ENCODE measurements around the gene CIAO1. TPM values are rescaled to one million over a fixed set of nuclear protein-coding genes. Genes with fewer than 3 reads are reported as not detected.
A peak's percentile ranks its signal among the peaks of the same experiment; 100 is the strongest.

Gene CIAO1
- polyA plus RNA-seq, 3 donors, result 73.7 to 93.8 (median 89.4) TPM

GRCh38 chr2:96265349-96265839, 631 bp upstream of the CIAO1 start:
- 0% methylated on average over 49 of the region's 49 CpGs for WGBS (ENCODE audit: insufficient coverage)
- H3K4me3 Mint-ChIP-seq, result peak overlapping the region; percentile 90 to 99

More at GRCh38 chr2:96265349-96265839, 631 bp upstream of the CIAO1 start:
- peaks cover 75% of the 10 kb centered on the region for H3K79me2 ChIP-seq (ENCODE audit: insufficient read depth, low read length)
- no peaks in the 10 kb centered on the region for H3K27me3 ChIP-seq (ENCODE audit: control insufficient read depth in 2 of 2, insufficient read depth in 2 of 2, low read length in 2 of 2)
- peak overlapping the region; percentile 88 to 97 for H3K27ac ChIP-seq (ENCODE audit: low read depth in 1 of 2, low read length in 2 of 2)
- peaks cover 0 to 3% (median 0%) of the 10 kb centered on the region in 3 donors for H3K27me3 Mint-ChIP-seq (ENCODE audit: low read depth in 3 of 3)
- H3K9me3 ChIP-seq (replicated peaks in 1 of 2; ENCODE audit: control insufficient read depth in 1 of 2, insufficient read depth in 1 of 2, low read length in 2 of 2), result no peaks in the 10 kb centered on the region
- peak overlapping the region; percentile 85 to 98 (median 93) for H3K27ac Mint-ChIP-seq
- H3K4me2 ChIP-seq (replicated peaks; ENCODE audit: extremely low read depth, low read length, poor library complexity, severe bottlenecking), result peak overlapping the region; percentile 99
- peaks cover 40% of the 10 kb centered on the region for H4K20me1 ChIP-seq (ENCODE audit: insufficient read depth, low read length)
- peak overlapping the region; percentile 95 to 98 (median 98) for H3K4me3 ChIP-seq (replicated peaks in 1 of 3; ENCODE audit: low read depth in 2 of 3, low read length in 3 of 3)
- peak in 1 of 3 donors; percentile 19 for DNase-seq
- peak overlapping the region; percentile 92 for H2AFZ ChIP-seq (ENCODE audit: insufficient read depth, low read depth, low read length, poor library complexity, severe bottlenecking)
- H3K9ac ChIP-seq (ENCODE audit: insufficient read depth, low read length, poor library complexity, severe bottlenecking), result peak overlapping the region; percentile 97
- peaks cover 50% of the 10 kb centered on the region for H3K4me1 Mint-ChIP-seq
- peaks cover 60 to 75% of the 10 kb centered on the region in 2 donors for H3K36me3 Mint-ChIP-seq
- H3K4me1 ChIP-seq (ENCODE audit: control insufficient read depth in 1 of 2, insufficient read depth in 2 of 2, low read length in 2 of 2), result peaks cover 45 to 60% of the 10 kb centered on the region in 2 donors
- no peaks in the 10 kb centered on the region for H3K9me3 Mint-ChIP-seq
- H3K36me3 ChIP-seq (replicated peaks in 1 of 2; ENCODE audit: control insufficient read depth in 1 of 2, insufficient read depth in 2 of 2, low read length in 2 of 2), result peaks cover 35 to 64% of the 10 kb centered on the region in 2 donors
- intact Hi-C loops (cut with micrococcal nuclease), result loop anchor here (2.0 to 10.0 kb wide), 6 partner anchors 25 to 271 kb away; partner anchors contain the start of genes ANKRD36C (in 1 of the 2), DUSP2 (in 1 of the 2), SNRNP200 (in 1 of the 2) and STARD7 (in 1 of the 2)
- no peak for TF ChIP-seq CTCF (IDR thresholded peaks at IDR 0.05)
